WTC11 (cell line): ENCODE results near the gene UROC1. TPM values are rescaled to one million over a fixed set of nuclear protein-coding genes. Genes with fewer than 3 reads are reported as not detected.

Experiments
- ATAC-seq: fragments of 200-7000 bp; cut with Tn5 transposase; 2 replicates; pipeline ENCODE4 v1.10.0; 2021; ENCODE audit warnings: mild to moderate bottlenecking, moderate library complexity
- CTCF ChIA-PET: fragments of 300-600 bp; sonication (Branson Sonifier 250); formaldehyde crosslinking; loops from one replicate; lab custom pipeline; 2021; ENCODE audit warnings: antibody characterized with exemption; lab: Charles Lee
- POLR2A ChIA-PET: fragments of 350-600 bp; sonication (Branson Sonifier 250); formaldehyde crosslinking; loops from one replicate; lab custom pipeline; 2021; ENCODE audit warnings: antibody characterized with exemption; lab: Charles Lee
- DNase-seq: peaks from one replicate; pipeline ENCODE4 v3.0.0; 2021; ENCODE audit warnings: low spot score
- H3K27ac Mint-ChIP-seq: 2 replicates; pipeline ENCODE4 v1.8.0; 2021; ENCODE audit warnings: mixed read lengths
- H3K27me3 Mint-ChIP-seq: 2 replicates; pipeline ENCODE4 v1.8.0; 2021; ENCODE audit warnings: low read depth, mild to moderate bottlenecking, moderate library complexity, mixed read lengths
- H3K36me3 Mint-ChIP-seq: 2 replicates; pipeline ENCODE4 v1.8.0; 2021; ENCODE audit warnings: mixed read lengths
- H3K4me1 Mint-ChIP-seq: 2 replicates; pipeline ENCODE4 v1.8.0; 2022; ENCODE audit warnings: mixed read lengths
- H3K4me3 Mint-ChIP-seq: 2 replicates; pipeline ENCODE4 v1.8.0; 2021; ENCODE audit warnings: mild to moderate bottlenecking, moderate library complexity, mixed read lengths
- H3K9me3 Mint-ChIP-seq: 2 replicates; pipeline ENCODE4 v1.8.0; 2021; ENCODE audit warnings: mixed read lengths
- CREB1 ChIP-seq: sonication (generic); formaldehyde crosslinking; IDR thresholded peaks from 2 replicates; pipeline ENCODE4 v1.8.0; 2023; ENCODE audit warnings: mild to moderate bottlenecking, missing genetic modification reagents
- CTCF ChIP-seq: fragments of 200-600 bp; IDR thresholded peaks from 2 replicates; pipeline ENCODE4 v1.8.0; 2022; ENCODE audit warnings: antibody characterized with exemption
- FOXJ3 ChIP-seq: sonication (generic); formaldehyde crosslinking; IDR thresholded peaks from 2 replicates; pipeline ENCODE4 v1.9.0; 2021; ENCODE audit warnings: missing genetic modification reagents, mild to moderate bottlenecking, borderline replicate concordance
- FOXK1 ChIP-seq: sonication (generic); formaldehyde crosslinking; IDR thresholded peaks from 2 replicates; pipeline ENCODE4 v1.8.0; 2022; ENCODE audit warnings: mild to moderate bottlenecking, moderate library complexity, missing genetic modification reagents
- JAZF1 ChIP-seq: fragments of 250-450 bp; sonication (Bioruptor Pico); IDR thresholded peaks from 2 replicates; pipeline ENCODE4 v1.9.0; 2021; ENCODE audit warnings: moderate library complexity, mild to moderate bottlenecking, inconsistent platforms
- NFE2L1 ChIP-seq: sonication (generic); formaldehyde crosslinking; IDR thresholded peaks from 2 replicates; pipeline ENCODE4 v1.8.1; 2023; ENCODE audit warnings: missing genetic modification reagents
- NR1H2 ChIP-seq: sonication (generic); formaldehyde crosslinking; IDR thresholded peaks from 2 replicates; pipeline ENCODE4 v1.9.0; 2021; ENCODE audit warnings: mild to moderate bottlenecking, moderate library complexity, missing genetic modification reagents
- SMAD4 ChIP-seq: sonication (generic); formaldehyde crosslinking; IDR thresholded peaks from 2 replicates; pipeline ENCODE4 v1.8.0; 2022; ENCODE audit warnings: mild to moderate bottlenecking, missing genetic modification reagents
- TEAD4 ChIP-seq: sonication (generic); formaldehyde crosslinking; IDR thresholded peaks from 2 replicates; pipeline ENCODE4 v1.8.0; 2022; ENCODE audit warnings: mild to moderate bottlenecking, missing genetic modification reagents
- ZNF423 ChIP-seq: fragments of 250-450 bp; sonication (Bioruptor Pico); IDR thresholded peaks from 2 replicates; pipeline ENCODE4 v2.1.2; 2022; ENCODE audit warnings: mild to moderate bottlenecking, moderate library complexity
- total RNA-seq: library from RNA; stranded (reverse); gene quantifications from 3 replicates; pipeline ENCODE4 v1.2.3, GENCODE V29; 2021
- TF ChIP-seq, protein P1 (sequence below): sonication (generic); formaldehyde crosslinking; IDR thresholded peaks from 2 replicates; pipeline ENCODE4 v1.8.0; 2023; ENCODE audit warnings: mild to moderate bottlenecking, missing genetic modification reagents
- TF ChIP-seq, protein P2 (sequence below): sonication (generic); formaldehyde crosslinking; IDR thresholded peaks from 2 replicates; pipeline ENCODE4 v1.8.1; 2023; ENCODE audit warnings: mild to moderate bottlenecking, missing genetic modification reagents, moderate library complexity
- TF ChIP-seq, protein P3 (sequence below): fragments of 250-450 bp; sonication (Bioruptor Pico); IDR thresholded peaks from 2 replicates; pipeline ENCODE4 v1.8.0; 2021; ENCODE audit warnings: mild to moderate bottlenecking
- TF ChIP-seq, protein P4 (sequence below): fragments of 250-450 bp; sonication (Bioruptor Pico); conservative IDR thresholded peaks from 2 replicates; pipeline ENCODE4 v1.9.0; 2021; ENCODE audit warnings: mild to moderate bottlenecking
- TF ChIP-seq, protein P5 (sequence below): sonication (generic); formaldehyde crosslinking; IDR thresholded peaks from 2 replicates; pipeline ENCODE4 v1.8.0; 2022; ENCODE audit warnings: mild to moderate bottlenecking, missing genetic modification reagents

The UROC1 gene
- total RNA-seq, 1 experiment from 2014 or later: not detected

- TF ChIP-seq NFE2L1 (CRISPR knock-in tag) (no peak), ZNF423 (CRISPR knock-in tag) (no peak), TEAD4 (CRISPR knock-in tag) (no peak)
- TF ChIP-seq, protein P1, sequence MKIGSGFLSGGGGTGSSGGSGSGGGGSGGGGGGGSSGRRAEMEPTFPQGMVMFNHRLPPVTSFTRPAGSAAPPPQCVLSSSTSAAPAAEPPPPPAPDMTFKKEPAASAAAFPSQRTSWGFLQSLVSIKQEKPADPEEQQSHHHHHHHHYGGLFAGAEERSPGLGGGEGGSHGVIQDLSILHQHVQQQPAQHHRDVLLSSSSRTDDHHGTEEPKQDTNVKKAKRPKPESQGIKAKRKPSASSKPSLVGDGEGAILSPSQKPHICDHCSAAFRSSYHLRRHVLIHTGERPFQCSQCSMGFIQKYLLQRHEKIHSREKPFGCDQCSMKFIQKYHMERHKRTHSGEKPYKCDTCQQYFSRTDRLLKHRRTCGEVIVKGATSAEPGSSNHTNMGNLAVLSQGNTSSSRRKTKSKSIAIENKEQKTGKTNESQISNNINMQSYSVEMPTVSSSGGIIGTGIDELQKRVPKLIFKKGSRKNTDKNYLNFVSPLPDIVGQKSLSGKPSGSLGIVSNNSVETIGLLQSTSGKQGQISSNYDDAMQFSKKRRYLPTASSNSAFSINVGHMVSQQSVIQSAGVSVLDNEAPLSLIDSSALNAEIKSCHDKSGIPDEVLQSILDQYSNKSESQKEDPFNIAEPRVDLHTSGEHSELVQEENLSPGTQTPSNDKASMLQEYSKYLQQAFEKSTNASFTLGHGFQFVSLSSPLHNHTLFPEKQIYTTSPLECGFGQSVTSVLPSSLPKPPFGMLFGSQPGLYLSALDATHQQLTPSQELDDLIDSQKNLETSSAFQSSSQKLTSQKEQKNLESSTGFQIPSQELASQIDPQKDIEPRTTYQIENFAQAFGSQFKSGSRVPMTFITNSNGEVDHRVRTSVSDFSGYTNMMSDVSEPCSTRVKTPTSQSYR (CRISPR knock-in tag): no peak
- TF ChIP-seq, protein P2, sequence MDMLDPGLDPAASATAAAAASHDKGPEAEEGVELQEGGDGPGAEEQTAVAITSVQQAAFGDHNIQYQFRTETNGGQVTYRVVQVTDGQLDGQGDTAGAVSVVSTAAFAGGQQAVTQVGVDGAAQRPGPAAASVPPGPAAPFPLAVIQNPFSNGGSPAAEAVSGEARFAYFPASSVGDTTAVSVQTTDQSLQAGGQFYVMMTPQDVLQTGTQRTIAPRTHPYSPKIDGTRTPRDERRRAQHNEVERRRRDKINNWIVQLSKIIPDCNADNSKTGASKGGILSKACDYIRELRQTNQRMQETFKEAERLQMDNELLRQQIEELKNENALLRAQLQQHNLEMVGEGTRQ (CRISPR knock-in tag): no peak
- TF ChIP-seq, all 79 proteins: peak for 0
These were observed 21.4 kb upstream of the UROC1 start (continued) for GRCh38 chr3:126538966-126539365.

- TF ChIP-seq JAZF1 (CRISPR knock-in tag) (no peak), NR1H2 (CRISPR knock-in tag) (no peak), CTCF (no peak), FOXK1 (no peak), FOXJ3 (no peak)
- TF ChIP-seq, protein P3, sequence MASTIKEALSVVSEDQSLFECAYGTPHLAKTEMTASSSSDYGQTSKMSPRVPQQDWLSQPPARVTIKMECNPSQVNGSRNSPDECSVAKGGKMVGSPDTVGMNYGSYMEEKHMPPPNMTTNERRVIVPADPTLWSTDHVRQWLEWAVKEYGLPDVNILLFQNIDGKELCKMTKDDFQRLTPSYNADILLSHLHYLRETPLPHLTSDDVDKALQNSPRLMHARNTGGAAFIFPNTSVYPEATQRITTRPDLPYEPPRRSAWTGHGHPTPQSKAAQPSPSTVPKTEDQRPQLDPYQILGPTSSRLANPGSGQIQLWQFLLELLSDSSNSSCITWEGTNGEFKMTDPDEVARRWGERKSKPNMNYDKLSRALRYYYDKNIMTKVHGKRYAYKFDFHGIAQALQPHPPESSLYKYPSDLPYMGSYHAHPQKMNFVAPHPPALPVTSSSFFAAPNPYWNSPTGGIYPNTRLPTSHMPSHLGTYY (CRISPR knock-in tag): no peak
- TF ChIP-seq, protein P4, sequence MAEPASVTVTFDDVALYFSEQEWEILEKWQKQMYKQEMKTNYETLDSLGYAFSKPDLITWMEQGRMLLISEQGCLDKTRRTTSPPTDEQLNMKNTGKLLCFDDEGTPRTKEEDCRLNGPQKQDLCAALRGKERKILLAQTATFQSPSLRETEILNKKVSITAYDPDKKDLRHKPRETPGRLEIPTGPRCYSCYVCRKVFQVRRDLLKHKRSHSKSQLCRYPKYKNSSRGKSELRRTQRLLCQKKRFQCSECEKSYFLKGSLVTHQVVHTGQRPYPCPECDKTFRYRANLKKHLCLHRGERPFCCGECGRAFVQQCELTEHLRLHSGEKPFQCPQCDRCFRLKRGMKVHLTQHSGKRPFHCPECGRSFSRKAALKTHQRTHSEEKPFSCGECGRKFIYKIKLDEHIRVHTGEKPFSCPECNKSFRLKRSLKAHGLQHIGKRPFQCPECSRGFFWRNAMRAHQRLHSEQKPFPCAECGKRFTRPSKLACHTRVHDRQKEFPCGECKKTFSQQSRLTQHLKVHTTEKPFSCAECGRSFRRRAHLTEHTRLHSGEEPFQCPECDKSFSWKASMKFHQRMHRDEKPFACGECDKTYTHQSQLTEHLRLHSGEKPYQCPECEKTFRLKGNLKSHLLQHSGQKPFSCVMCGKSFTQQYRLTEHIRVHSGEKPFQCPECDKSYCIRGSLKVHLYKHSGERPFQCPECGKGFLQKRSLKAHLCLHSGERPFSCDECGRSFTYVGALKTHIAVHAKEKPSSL: no peak
- no peak overlapping the region for H3K27ac Mint-ChIP-seq
- H3K4me1 Mint-ChIP-seq: no peaks in the 10 kb centered on the region
- ATAC-seq (no peak), DNase-seq (peak; percentile 8)
- POLR2A ChIA-PET: no interaction called here
- no peak overlapping the region for H3K4me3 Mint-ChIP-seq
- CTCF ChIA-PET: interaction anchor here (0.5 to 1.4 kb wide), 2 partner anchors 15 to 22 kb away, joined by 3 to 4 read pairs; partner anchors contain the start of gene CHST13
- no peaks in the 10 kb centered on the region for H3K27me3 Mint-ChIP-seq
- H3K9me3 Mint-ChIP-seq: no peaks in the 10 kb centered on the region
- no peaks in the 10 kb centered on the region for H3K36me3 Mint-ChIP-seq
These were observed 20.7 kb upstream of the UROC1 start for GRCh38 chr3:126538316-126538715.

DNA sequence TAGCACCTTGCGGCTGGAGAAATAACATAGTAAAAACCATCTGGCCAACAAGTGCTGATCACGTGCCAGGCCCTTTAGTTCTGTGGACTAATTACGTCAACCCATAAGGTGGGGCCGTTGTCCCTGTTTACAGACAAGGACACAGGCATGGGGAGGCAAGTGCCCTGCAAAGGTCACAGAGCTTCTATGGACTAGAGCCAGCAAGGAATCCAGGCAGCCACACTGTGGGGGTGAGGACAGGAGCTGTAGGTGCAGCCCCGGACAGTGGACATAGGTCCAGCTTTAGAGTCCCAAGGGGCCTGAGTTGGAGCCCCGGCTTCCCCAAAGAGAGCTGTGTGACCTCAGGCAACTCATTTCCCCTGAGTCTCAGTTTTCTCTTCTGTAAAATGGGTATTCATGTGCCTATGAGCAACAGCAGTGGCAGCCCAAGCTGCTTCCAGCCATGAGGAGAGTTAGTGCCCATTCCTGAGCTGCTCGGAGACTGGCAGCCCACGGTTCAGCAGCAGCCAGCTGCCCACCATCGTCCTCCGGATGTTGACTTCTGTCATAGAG lies 20.2 kb upstream of the UROC1 start:
- POLR2A ChIA-PET: no interaction called here
- DNase-seq (peak; percentile 1), ATAC-seq (no peak)
- H3K4me3 Mint-ChIP-seq: no peak overlapping the region
- no peaks in the 10 kb centered on the region for H3K4me1 Mint-ChIP-seq
- CTCF ChIA-PET: interaction anchor here (0.5 to 1.4 kb wide), 2 partner anchors 15 to 21 kb away, joined by 3 to 4 read pairs; partner anchors contain the start of gene CHST13
- no peaks in the 10 kb centered on the region for H3K9me3 Mint-ChIP-seq
- H3K27me3 Mint-ChIP-seq: no peaks in the 10 kb centered on the region
- H3K27ac Mint-ChIP-seq: no peak overlapping the region
- no peaks in the 10 kb centered on the region for H3K36me3 Mint-ChIP-seq
- TF ChIP-seq, protein P5, sequence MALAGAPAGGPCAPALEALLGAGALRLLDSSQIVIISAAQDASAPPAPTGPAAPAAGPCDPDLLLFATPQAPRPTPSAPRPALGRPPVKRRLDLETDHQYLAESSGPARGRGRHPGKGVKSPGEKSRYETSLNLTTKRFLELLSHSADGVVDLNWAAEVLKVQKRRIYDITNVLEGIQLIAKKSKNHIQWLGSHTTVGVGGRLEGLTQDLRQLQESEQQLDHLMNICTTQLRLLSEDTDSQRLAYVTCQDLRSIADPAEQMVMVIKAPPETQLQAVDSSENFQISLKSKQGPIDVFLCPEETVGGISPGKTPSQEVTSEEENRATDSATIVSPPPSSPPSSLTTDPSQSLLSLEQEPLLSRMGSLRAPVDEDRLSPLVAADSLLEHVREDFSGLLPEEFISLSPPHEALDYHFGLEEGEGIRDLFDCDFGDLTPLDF (CRISPR knock-in tag): no peak
- TF ChIP-seq CREB1 (no peak), SMAD4 (CRISPR knock-in tag) (no peak)
